ENCODE results near the gene ZSCAN21. TPM values are rescaled to one million over a fixed set of nuclear protein-coding genes. Genes with fewer than 3 reads are reported as not detected.

Gene ZSCAN21
- polyA plus RNA-seq, 4 donors, result 4.0 to 12.5 (median 6.5) TPM

GRCh38 chr7:100071018-100071723 lies 21.6 kb downstream of the ZSCAN21 start:
- peaks cover 0 to 2% (median 0%) of the 10 kb centered on the region in 3 donors for H3K27me3 ChIP-seq (ENCODE audit: control insufficient read depth in 3 of 3, insufficient read depth in 3 of 3, low read length in 3 of 3)
- no peak for DNase-seq
- WGBS, 3 donors, result 98 to 99% (median 98%) methylated on average over 11 of the region's 11 CpGs
- no peaks in the 10 kb centered on the region for H3K4me1 ChIP-seq (ENCODE audit: control insufficient read depth in 3 of 3, insufficient read depth in 2 of 3, low read depth in 1 of 3, low read length in 2 of 3)
- H3K9me3 ChIP-seq (ENCODE audit: control insufficient read depth in 2 of 2, insufficient read depth in 1 of 2, low read depth in 1 of 2, low read length in 1 of 2), result peaks cover 2 to 64% of the 10 kb centered on the region in 2 donors
- no peak for FAIRE-seq
- H3K4me3 ChIP-seq (ENCODE audit: low read depth in 1 of 3, low read length in 3 of 3), result no peak overlapping the region
- no peak overlapping the region for H3K27ac ChIP-seq (ENCODE audit: low read depth in 1 of 3, low read length in 2 of 3)
- peaks cover 36 to 82% (median 56%) of the 10 kb centered on the region in 3 donors for H3K36me3 ChIP-seq (ENCODE audit: control insufficient read depth in 3 of 3, insufficient read depth in 2 of 3, low read depth in 1 of 3, low read length in 3 of 3)

GRCh38 chr7:100072462-100072861 lies 22.9 kb downstream of the ZSCAN21 start:
- FAIRE-seq (no peak), DNase-seq (no peak)
- Histone ChIP-seq H3K27ac (ENCODE audit: low read depth in 1 of 3, low read length in 2 of 3) (no peak overlapping the region), H3K27me3 (ENCODE audit: control insufficient read depth in 3 of 3, insufficient read depth in 3 of 3, low read length in 3 of 3) (peaks cover 0 to 2% (median 0%) of the 10 kb centered on the region in 3 donors), H3K9me3 (ENCODE audit: control insufficient read depth in 2 of 2, insufficient read depth in 1 of 2, low read depth in 1 of 2, low read length in 1 of 2) (peaks cover 2 to 64% of the 10 kb centered on the region in 2 donors), H3K4me1 (ENCODE audit: control insufficient read depth in 3 of 3, insufficient read depth in 2 of 3, low read depth in 1 of 3, low read length in 2 of 3) (peaks cover 0 to 9% (median 0%) of the 10 kb centered on the region in 3 donors), H3K4me3 (ENCODE audit: low read depth in 1 of 3, low read length in 3 of 3) (no peak overlapping the region), H3K36me3 (ENCODE audit: control insufficient read depth in 3 of 3, insufficient read depth in 2 of 3, low read depth in 1 of 3, low read length in 3 of 3) (peaks cover 36 to 93% (median 59%) of the 10 kb centered on the region in 3 donors)
- 95 to 100% (median 99%) methylated on average over 10 of the region's 10 CpGs for WGBS, 3 donors

GRCh38 chr7:100074841-100075240 lies 25.3 kb downstream of the ZSCAN21 start:
- H3K4me1 ChIP-seq (ENCODE audit: control insufficient read depth in 3 of 3, insufficient read depth in 2 of 3, low read depth in 1 of 3, low read length in 2 of 3), result peaks cover 0 to 31% (median 2%) of the 10 kb centered on the region in 3 donors
- FAIRE-seq (no peak), DNase-seq (no peak)
- H3K4me3 ChIP-seq (ENCODE audit: low read depth in 1 of 3, low read length in 3 of 3), result no peak overlapping the region
- no peak overlapping the region for H3K27ac ChIP-seq (ENCODE audit: low read depth in 1 of 3, low read length in 2 of 3)
- peaks cover 0 to 2% (median 0%) of the 10 kb centered on the region in 3 donors for H3K27me3 ChIP-seq (ENCODE audit: control insufficient read depth in 3 of 3, insufficient read depth in 3 of 3, low read length in 3 of 3)
- H3K36me3 ChIP-seq (ENCODE audit: control insufficient read depth in 3 of 3, insufficient read depth in 2 of 3, low read depth in 1 of 3, low read length in 3 of 3), result peaks cover 35 to 94% (median 58%) of the 10 kb centered on the region in 3 donors
- WGBS, 3 donors, result 98% methylated on average over 7 of the region's 7 CpGs
- peaks cover 2 to 55% of the 10 kb centered on the region in 2 donors for H3K9me3 ChIP-seq (ENCODE audit: control insufficient read depth in 2 of 2, insufficient read depth in 1 of 2, low read depth in 1 of 2, low read length in 1 of 2)

- peaks cover 35 to 94% (median 53%) of the 10 kb centered on the region in 3 donors for H3K36me3 ChIP-seq (ENCODE audit: control insufficient read depth in 3 of 3, insufficient read depth in 2 of 3, low read depth in 1 of 3, low read length in 3 of 3)
- H3K27me3 ChIP-seq (ENCODE audit: control insufficient read depth in 3 of 3, insufficient read depth in 3 of 3, low read length in 3 of 3), result peaks cover 0 to 2% (median 0%) of the 10 kb centered on the region in 3 donors
- peaks cover 2 to 49% of the 10 kb centered on the region in 2 donors for H3K9me3 ChIP-seq (ENCODE audit: control insufficient read depth in 2 of 2, insufficient read depth in 1 of 2, low read depth in 1 of 2, low read length in 1 of 2)
- H3K4me1 ChIP-seq (ENCODE audit: control insufficient read depth in 3 of 3, insufficient read depth in 2 of 3, low read depth in 1 of 3, low read length in 2 of 3), result peaks cover 0 to 37% (median 2%) of the 10 kb centered on the region in 3 donors
- WGBS, 3 donors, result 95 to 99% (median 96%) methylated on average over 6 of the region's 6 CpGs
- no peak overlapping the region for H3K4me3 ChIP-seq (ENCODE audit: low read depth in 1 of 3, low read length in 3 of 3)
- DNase-seq, result no peak
- H3K27ac ChIP-seq (ENCODE audit: low read depth in 1 of 3, low read length in 2 of 3), result no peak overlapping the region
- FAIRE-seq, result no peak
Measured at GRCh38 chr7:100075418-100075817, 25.8 kb downstream of the ZSCAN21 start.

GRCh38 chr7:100077205-100077604 lies 27.6 kb downstream of the ZSCAN21 start:
- H3K4me3 ChIP-seq (ENCODE audit: low read depth in 1 of 3, low read length in 3 of 3), result no peak overlapping the region
- H3K36me3 ChIP-seq (ENCODE audit: control insufficient read depth in 3 of 3, insufficient read depth in 2 of 3, low read depth in 1 of 3, low read length in 3 of 3), result peaks cover 21 to 77% (median 35%) of the 10 kb centered on the region in 3 donors
- DNase-seq, result peak; percentile 78 to 94
- FAIRE-seq, result no peak
- peaks cover 0 to 42% (median 2%) of the 10 kb centered on the region in 3 donors for H3K4me1 ChIP-seq (ENCODE audit: control insufficient read depth in 3 of 3, insufficient read depth in 2 of 3, low read depth in 1 of 3, low read length in 2 of 3)
- peaks cover 0 to 31% of the 10 kb centered on the region in 2 donors for H3K9me3 ChIP-seq (ENCODE audit: control insufficient read depth in 2 of 2, insufficient read depth in 1 of 2, low read depth in 1 of 2, low read length in 1 of 2)
- H3K27ac ChIP-seq (ENCODE audit: low read depth in 1 of 3, low read length in 2 of 3), result peak overlapping the region in 1 of 3 donors; percentile 90
- WGBS, 3 donors, result 37 to 74% (median 57%) methylated on average over 4 of the region's 4 CpGs
- H3K27me3 ChIP-seq (ENCODE audit: control insufficient read depth in 3 of 3, insufficient read depth in 3 of 3, low read length in 3 of 3), result peaks cover 0 to 2% (median 0%) of the 10 kb centered on the region in 3 donors

GRCh38 chr7:100079024-100079560 lies 29.5 kb downstream of the ZSCAN21 start:
- H3K4me3 ChIP-seq (ENCODE audit: low read depth in 1 of 3, low read length in 3 of 3), result peak overlapping the region in 2 of 3 donors; percentile 27 to 74
- peaks cover 7 to 59% (median 18%) of the 10 kb centered on the region in 3 donors for H3K36me3 ChIP-seq (ENCODE audit: control insufficient read depth in 3 of 3, insufficient read depth in 2 of 3, low read depth in 1 of 3, low read length in 3 of 3)
- H3K27me3 ChIP-seq (ENCODE audit: control insufficient read depth in 3 of 3, insufficient read depth in 3 of 3, low read length in 3 of 3), result no peaks in the 10 kb centered on the region
- WGBS, 3 donors, result 18 to 59% (median 36%) methylated on average over 7 of the region's 7 CpGs
- H3K9me3 ChIP-seq (ENCODE audit: control insufficient read depth in 2 of 2, insufficient read depth in 1 of 2, low read depth in 1 of 2, low read length in 1 of 2), result peaks cover 0 to 13% of the 10 kb centered on the region in 2 donors
- H3K27ac ChIP-seq (ENCODE audit: low read depth in 1 of 3, low read length in 2 of 3), result peak overlapping the region; percentile 77 to 92 (median 90)
- peaks cover 0 to 46% (median 2%) of the 10 kb centered on the region in 3 donors for H3K4me1 ChIP-seq (ENCODE audit: control insufficient read depth in 3 of 3, insufficient read depth in 2 of 3, low read depth in 1 of 3, low read length in 2 of 3)
- no peak for FAIRE-seq
- DNase-seq, result peak; percentile 89 to 98

- Histone ChIP-seq H3K27ac (ENCODE audit: low read depth in 1 of 3, low read length in 2 of 3) (peak overlapping the region; percentile 90 to 92 (median 91)), H3K27me3 (ENCODE audit: control insufficient read depth in 3 of 3, insufficient read depth in 3 of 3, low read length in 3 of 3) (no peaks in the 10 kb centered on the region), H3K9me3 (ENCODE audit: control insufficient read depth in 2 of 2, insufficient read depth in 1 of 2, low read depth in 1 of 2, low read length in 1 of 2) (no peaks in the 10 kb centered on the region), H3K36me3 (ENCODE audit: control insufficient read depth in 3 of 3, insufficient read depth in 2 of 3, low read depth in 1 of 3, low read length in 3 of 3) (peaks cover 0 to 39% (median 3%) of the 10 kb centered on the region in 3 donors), H3K4me3 (ENCODE audit: low read depth in 1 of 3, low read length in 3 of 3) (peak overlapping the region; percentile 74 to 95 (median 89)), H3K4me1 (ENCODE audit: control insufficient read depth in 3 of 3, insufficient read depth in 2 of 3, low read depth in 1 of 3, low read length in 2 of 3) (peaks cover 0 to 46% (median 2%) of the 10 kb centered on the region in 3 donors)
- WGBS, 3 donors, result 1 to 2% (median 1%) methylated on average over 33 to 34 of the region's 34 CpGs
- peak; percentile 43 to 71 for DNase-seq
- no peak for FAIRE-seq
Measured at GRCh38 chr7:100080907-100081534, 31.4 kb downstream of the ZSCAN21 start.

GRCh38 chr7:100081535-100082102 lies 32.0 kb downstream of the ZSCAN21 start, which contains the start of gene ZNF3:
Gene ZNF3, minus strand, starts transcription at chr7:100081723. Its CDS starts 4,366 bp downstream, at chr7:100077357.
- Histone ChIP-seq H3K4me1 (ENCODE audit: control insufficient read depth in 3 of 3, insufficient read depth in 2 of 3, low read depth in 1 of 3, low read length in 2 of 3) (peaks cover 0 to 43% (median 2%) of the 10 kb centered on the region in 3 donors), H3K9me3 (ENCODE audit: control insufficient read depth in 2 of 2, insufficient read depth in 1 of 2, low read depth in 1 of 2, low read length in 1 of 2) (no peaks in the 10 kb centered on the region), H3K4me3 (ENCODE audit: low read depth in 1 of 3, low read length in 3 of 3) (peak within 1 kb of the TSS; percentile 74 to 95 (median 89)), H3K27ac (ENCODE audit: low read depth in 1 of 3, low read length in 2 of 3) (peak within 1 kb of the TSS; percentile 90 to 92 (median 91)), H3K27me3 (ENCODE audit: control insufficient read depth in 3 of 3, insufficient read depth in 3 of 3, low read length in 3 of 3) (no peaks in the 10 kb centered on the region), H3K36me3 (ENCODE audit: control insufficient read depth in 3 of 3, insufficient read depth in 2 of 3, low read depth in 1 of 3, low read length in 3 of 3) (peaks cover 0 to 33% (median 1%) of the 10 kb centered on the region in 3 donors)
- DNase-seq (peak; percentile 99), FAIRE-seq (no peak)
- WGBS, 3 donors, result 0 to 2% (median 1%) methylated on average over 53 to 55 of the region's 55 CpGs

Measured in small intestine (tissue), 7 donors.